ENCODE results near the gene TMOD1. TPM values are rescaled to one million over a fixed set of nuclear protein-coding genes. Genes with fewer than 3 reads are reported as not detected.

TMOD1 gene
- total and polyA plus RNA-seq, 10 of the 15 experiments (the other 5 are each of a cell fraction or from before 2014, with no cell fraction given): 4.0 to 44.1 (median 15.4) TPM

DNA sequence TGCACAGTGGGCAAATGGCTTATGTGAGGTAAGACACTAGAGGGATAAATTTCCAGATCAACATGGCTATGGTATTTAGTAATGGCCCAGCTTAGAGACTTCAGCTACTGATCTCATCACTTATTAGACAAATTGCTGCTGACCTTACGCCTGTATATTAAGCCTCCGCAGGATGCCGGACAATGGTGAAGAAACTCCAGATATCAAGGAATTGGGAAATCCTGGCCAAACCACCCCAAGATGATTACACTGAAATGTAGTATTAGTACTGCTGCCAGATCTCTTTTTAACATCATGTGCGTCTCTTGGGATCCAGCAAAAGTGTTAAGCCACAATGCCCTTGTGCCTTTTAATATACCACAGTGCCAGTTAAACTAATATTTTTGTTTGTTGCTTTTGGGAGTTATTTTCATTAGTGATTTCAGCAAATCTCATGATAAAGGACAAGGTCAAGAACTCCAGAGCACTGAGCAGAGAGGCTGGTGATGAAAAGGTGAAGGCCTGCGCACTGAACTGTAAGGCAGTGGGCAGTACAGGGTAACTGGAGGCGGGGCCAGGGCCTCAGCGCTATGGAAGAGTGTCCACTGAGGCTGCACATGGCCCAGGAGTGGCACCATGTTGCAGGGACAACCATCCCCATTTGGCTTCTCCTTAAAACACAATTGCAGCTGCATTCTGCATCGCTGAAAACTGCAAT lies 99.2 kb downstream of the TMOD1 start (continued):
- TF ChIP-seq, protein P1, sequence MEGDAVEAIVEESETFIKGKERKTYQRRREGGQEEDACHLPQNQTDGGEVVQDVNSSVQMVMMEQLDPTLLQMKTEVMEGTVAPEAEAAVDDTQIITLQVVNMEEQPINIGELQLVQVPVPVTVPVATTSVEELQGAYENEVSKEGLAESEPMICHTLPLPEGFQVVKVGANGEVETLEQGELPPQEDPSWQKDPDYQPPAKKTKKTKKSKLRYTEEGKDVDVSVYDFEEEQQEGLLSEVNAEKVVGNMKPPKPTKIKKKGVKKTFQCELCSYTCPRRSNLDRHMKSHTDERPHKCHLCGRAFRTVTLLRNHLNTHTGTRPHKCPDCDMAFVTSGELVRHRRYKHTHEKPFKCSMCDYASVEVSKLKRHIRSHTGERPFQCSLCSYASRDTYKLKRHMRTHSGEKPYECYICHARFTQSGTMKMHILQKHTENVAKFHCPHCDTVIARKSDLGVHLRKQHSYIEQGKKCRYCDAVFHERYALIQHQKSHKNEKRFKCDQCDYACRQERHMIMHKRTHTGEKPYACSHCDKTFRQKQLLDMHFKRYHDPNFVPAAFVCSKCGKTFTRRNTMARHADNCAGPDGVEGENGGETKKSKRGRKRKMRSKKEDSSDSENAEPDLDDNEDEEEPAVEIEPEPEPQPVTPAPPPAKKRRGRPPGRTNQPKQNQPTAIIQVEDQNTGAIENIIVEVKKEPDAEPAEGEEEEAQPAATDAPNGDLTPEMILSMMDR (IDR thresholded peaks at IDR 0.05 in 2 of 3, conservative IDR thresholded peaks at IDR 0.05 in 1 of 3; ENCODE audit: control insufficient read depth in 2 of 3, extremely low read depth in 1 of 3, insufficient read depth in 1 of 3, low read depth in 3 of 3, low read length in 3 of 3): no peak

DNA sequence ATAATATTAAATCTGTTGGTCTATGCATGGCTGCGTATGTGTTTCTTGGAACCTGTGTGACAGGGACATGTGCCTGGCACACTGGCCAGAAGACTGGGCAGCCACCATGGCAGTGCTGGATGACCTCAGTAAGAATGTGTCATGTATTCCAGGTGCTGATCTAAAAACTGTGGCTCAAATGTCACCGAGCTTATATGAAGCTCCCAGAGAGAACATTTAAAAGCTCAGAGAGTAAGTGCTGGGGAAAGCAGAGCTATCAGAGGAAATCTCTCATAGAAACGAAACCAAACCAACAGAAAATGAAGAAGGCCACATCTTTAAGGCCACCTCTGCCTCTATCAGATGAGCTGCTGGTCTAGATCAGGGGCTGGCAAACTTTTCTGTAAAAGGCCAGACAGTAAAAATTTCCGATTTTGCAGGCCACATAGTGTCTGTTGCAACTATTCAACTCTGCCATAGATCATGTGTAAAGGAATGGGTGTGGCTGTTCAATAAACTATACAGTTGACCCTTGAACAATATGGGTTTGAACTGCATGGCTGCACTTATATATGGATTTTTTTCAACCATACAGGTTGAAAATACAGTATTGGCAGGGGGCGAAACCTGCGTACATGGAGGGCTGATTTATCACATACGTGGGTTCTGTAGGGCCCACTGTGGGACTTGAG lies 99.9 kb downstream of the TMOD1 start:
- H3K9ac ChIP-seq (ENCODE audit: control insufficient read depth, insufficient read depth, low read length): no peak overlapping the region
- H3K79me2 ChIP-seq (ENCODE audit: control insufficient read depth, insufficient read depth, low read length): no peaks in the 10 kb centered on the region
- ChIA-PET SMC1A (ENCODE audit: uncharacterized antibody, unreplicated experiment) (interaction anchor here (0.9 to 16.6 kb wide), 4 partner anchors 11 to 130 kb away, joined by 3 to 377 read pairs (median 5); no protein-coding TSS in a partner anchor), RAD21 (ENCODE audit: unreplicated experiment) (interaction anchor here (0.6 to 13.2 kb wide), 3 partner anchors 14 to 131 kb away, joined by 3 to 306 read pairs (median 106); partner anchors contain the start of gene TMOD1), CTCF (interaction anchor here (1.0 to 17.1 kb wide), 4 partner anchors 13 to 131 kb away, joined by 3 to 573 read pairs (median 114); partner anchors contain the start of genes NCBP1 and TSTD2), POLR2A (no interaction called here)
- FAIRE-seq (no peak), DNase-seq (ENCODE audit: low read depth, low spot score) (no peak), ATAC-seq (no peak)
- H4K20me1 ChIP-seq (ENCODE audit: control insufficient read depth, insufficient read depth): no peaks in the 10 kb centered on the region
- no peaks in the 10 kb centered on the region for H3K27me3 ChIP-seq (replicated peaks in 1 of 2; ENCODE audit: control insufficient read depth in 2 of 2, insufficient read depth in 2 of 2, low read length in 1 of 2)
- no peaks in the 10 kb centered on the region for H3K9me3 ChIP-seq (replicated peaks; ENCODE audit: control insufficient read depth, insufficient read depth, low read length)
- in situ Hi-C loops (cut with MboI): loop anchor here (5.0 to 25.0 kb wide), 2 partner anchors 134 to 739 kb away; partner anchors contain the start of gene ZNF782
- H3K36me3 ChIP-seq (ENCODE audit: control insufficient read depth in 2 of 2, insufficient read depth in 2 of 2, low read length in 1 of 2): peaks cover 16 to 18% of the 10 kb centered on the region in 2 experiments
- no TSS peak for BruUV-seq (replicated peaks)
- no peak overlapping the region for H3K4me3 ChIP-seq
- peaks cover 7% of the 10 kb centered on the region; the same call in 1 of the 2 replicates for H3K4me1 ChIP-seq (ENCODE audit: control insufficient read depth, insufficient read depth, low read length)
- 93% methylated on average over 7 of the region's 7 CpGs for WGBS (ENCODE audit: insufficient coverage, insufficient replicate concordance, low lambda C conversion rate, missing lambda C conversion rate)
- intact Hi-C loops (cut with micrococcal nuclease; ENCODE audit: unreplicated experiment): no loop called here
- no peak overlapping the region for H3K4me2 ChIP-seq (ENCODE audit: control insufficient read depth, insufficient read depth)
- TF ChIP-seq PML (IDR thresholded peaks at IDR 0.05; ENCODE audit: low read length) (no peak), KAT2A (conservative IDR thresholded peaks at IDR 0.05; ENCODE audit: control insufficient read depth, low read depth, low read length) (no peak), IKZF2 (IDR thresholded peaks at IDR 0.05) (no peak), CBX3 (IDR thresholded peaks at IDR 0.05; ENCODE audit: borderline replicate concordance, low read depth) (no peak)
- H2AFZ ChIP-seq (ENCODE audit: control insufficient read depth, low read depth, low read length): no peak overlapping the region
- H3K27ac ChIP-seq (ENCODE audit: control insufficient read depth, insufficient read depth): no peak overlapping the region
